ENCODE measurements around the gene HK1. TPM values are rescaled to one million over a fixed set of nuclear protein-coding genes. Genes with fewer than 3 reads are reported as not detected.
A peak's percentile ranks its signal among the peaks of the same experiment; 100 is the strongest.

HK1 gene
- 100 to 1,000 TPM in 1 of 2 donors, 10 to 100 TPM in 1; 52.1 to 105 TPM for polyA plus RNA-seq

DNA sequence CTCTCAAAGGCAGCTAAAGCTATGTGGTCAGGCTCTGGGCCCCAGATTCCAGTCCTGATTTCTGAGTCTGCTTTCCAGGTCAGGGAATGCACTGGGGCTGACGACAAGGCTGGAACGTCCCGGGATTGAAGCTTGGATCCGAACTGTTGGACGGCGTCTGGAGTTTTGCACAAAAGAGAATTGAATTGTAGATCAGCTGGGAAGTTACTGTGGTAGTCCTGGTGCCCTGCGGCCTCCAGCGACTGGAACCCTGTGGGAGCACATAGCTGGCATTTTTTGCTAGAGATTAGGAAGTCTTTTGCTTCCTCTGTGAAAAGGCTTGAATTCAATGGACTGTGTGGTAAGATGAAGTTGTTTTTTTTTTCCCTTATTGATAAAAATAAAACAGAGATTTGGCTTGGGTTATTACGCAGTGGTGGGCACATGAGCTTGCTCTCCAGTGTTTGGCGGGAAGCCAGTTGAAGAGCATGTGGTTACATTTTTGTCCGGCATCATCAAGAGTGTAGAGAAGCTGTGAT, at the start of gene HK1:
TSS of gene HK1 (plus strand) at position 51 of the 518 bp plus-strand sequence.
- no peak within 1 kb of the TSS for H3K4me3 ChIP-seq (ENCODE audit: low read depth in 1 of 2, low read length in 2 of 2)
- H3K9me3 ChIP-seq (ENCODE audit: control insufficient read depth in 2 of 2, insufficient read depth in 1 of 2, low read depth in 1 of 2, low read length in 1 of 2), result no peaks in the 10 kb centered on the region
- H3K36me3 ChIP-seq (ENCODE audit: control insufficient read depth in 2 of 2, insufficient read depth in 2 of 2, low read length in 1 of 2), result no peaks in the 10 kb centered on the region
- no peaks in the 10 kb centered on the region for H3K27me3 ChIP-seq (ENCODE audit: control insufficient read depth in 1 of 2, insufficient read depth in 2 of 2, low read length in 2 of 2)
- 65 to 67% methylated on average over 11 of the region's 11 CpGs for WGBS, 2 donors
- H3K4me1 ChIP-seq (ENCODE audit: control insufficient read depth in 2 of 2, insufficient read depth in 2 of 2, low read length in 1 of 2), result no peaks in the 10 kb centered on the region
- no peak within 1 kb of the TSS for H3K27ac ChIP-seq (ENCODE audit: low read depth in 2 of 2, low read length in 1 of 2)

- Histone ChIP-seq H3K36me3 (ENCODE audit: control insufficient read depth in 2 of 2, insufficient read depth in 2 of 2, low read length in 1 of 2) (no peaks in the 10 kb centered on the region), H3K27ac (ENCODE audit: low read depth in 2 of 2, low read length in 1 of 2) (peak overlapping the region in 1 of 2 donors; percentile 70), H3K27me3 (ENCODE audit: control insufficient read depth in 1 of 2, insufficient read depth in 2 of 2, low read length in 2 of 2) (no peaks in the 10 kb centered on the region), H3K4me3 (ENCODE audit: low read depth in 1 of 2, low read length in 2 of 2) (no peak overlapping the region), H3K4me1 (ENCODE audit: control insufficient read depth in 2 of 2, insufficient read depth in 2 of 2, low read length in 1 of 2) (peaks cover 0 to 5% of the 10 kb centered on the region in 2 donors), H3K9me3 (ENCODE audit: control insufficient read depth in 2 of 2, insufficient read depth in 1 of 2, low read depth in 1 of 2, low read length in 1 of 2) (no peaks in the 10 kb centered on the region)
- WGBS, 2 donors, result 73 to 74% methylated on average over 8 of the region's 8 CpGs
These were observed 48.7 kb upstream of the HK1 start for GRCh38 chr10:69229616-69229916.

DNA sequence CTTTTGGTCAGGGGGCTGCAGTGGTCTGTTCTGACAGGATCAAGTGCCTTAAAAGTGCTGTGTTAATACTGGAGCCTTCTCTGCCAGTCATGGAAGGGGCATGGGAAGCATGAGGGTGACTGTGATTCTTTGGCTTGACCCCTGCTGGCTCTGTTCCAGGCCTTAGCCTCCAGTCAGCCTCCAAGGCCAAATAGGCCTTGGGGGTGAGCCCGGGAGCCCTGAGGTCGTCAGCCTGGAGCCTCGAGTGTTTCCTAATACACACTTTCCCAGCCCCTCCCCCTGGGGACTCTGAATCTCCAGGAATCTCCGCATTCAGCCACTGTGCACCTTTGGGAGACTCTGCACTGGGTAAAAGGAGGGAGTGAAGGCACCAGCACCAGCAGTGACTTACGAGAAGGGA, 48.2 kb upstream of the HK1 start:
- Histone ChIP-seq H3K27me3 (ENCODE audit: control insufficient read depth in 1 of 2, insufficient read depth in 2 of 2, low read length in 2 of 2) (no peaks in the 10 kb centered on the region), H3K9me3 (ENCODE audit: control insufficient read depth in 2 of 2, insufficient read depth in 1 of 2, low read depth in 1 of 2, low read length in 1 of 2) (no peaks in the 10 kb centered on the region), H3K4me3 (ENCODE audit: low read depth in 1 of 2, low read length in 2 of 2) (no peak overlapping the region), H3K4me1 (ENCODE audit: control insufficient read depth in 2 of 2, insufficient read depth in 2 of 2, low read length in 1 of 2) (peaks cover 0 to 5% of the 10 kb centered on the region in 2 donors), H3K27ac (ENCODE audit: low read depth in 2 of 2, low read length in 1 of 2) (no peak overlapping the region), H3K36me3 (ENCODE audit: control insufficient read depth in 2 of 2, insufficient read depth in 2 of 2, low read length in 1 of 2) (no peaks in the 10 kb centered on the region)
- 64 to 65% methylated on average over 5 of the region's 5 CpGs for WGBS, 2 donors

DNA sequence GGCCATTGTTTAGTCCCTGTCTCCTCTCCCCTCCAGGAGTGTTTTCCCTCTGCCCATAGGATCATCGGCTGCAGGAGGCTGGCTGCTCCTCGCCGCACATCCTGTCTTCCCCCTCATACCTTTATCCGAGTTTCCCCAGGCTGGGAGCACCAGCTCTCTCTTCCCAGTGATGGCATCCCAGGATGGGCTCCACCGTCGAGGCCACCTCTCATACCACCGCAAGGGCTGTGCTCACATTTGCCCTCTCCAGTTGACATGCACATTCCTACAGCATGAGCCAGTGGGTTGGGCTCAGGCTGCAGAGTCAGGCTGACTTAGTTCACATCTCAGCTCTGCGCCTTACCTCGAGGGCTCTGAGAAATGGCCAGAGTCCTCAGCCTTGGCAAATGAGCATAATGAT, 46.0 kb upstream of the HK1 start:
- H3K27me3 ChIP-seq (ENCODE audit: control insufficient read depth in 1 of 2, insufficient read depth in 2 of 2, low read length in 2 of 2), result no peaks in the 10 kb centered on the region
- H3K27ac ChIP-seq (ENCODE audit: low read depth in 2 of 2, low read length in 1 of 2), result no peak overlapping the region
- H3K36me3 ChIP-seq (ENCODE audit: control insufficient read depth in 2 of 2, insufficient read depth in 2 of 2, low read length in 1 of 2), result no peaks in the 10 kb centered on the region
- H3K9me3 ChIP-seq (ENCODE audit: control insufficient read depth in 2 of 2, insufficient read depth in 1 of 2, low read depth in 1 of 2, low read length in 1 of 2), result no peaks in the 10 kb centered on the region
- peaks cover 0 to 5% of the 10 kb centered on the region in 2 donors for H3K4me1 ChIP-seq (ENCODE audit: control insufficient read depth in 2 of 2, insufficient read depth in 2 of 2, low read length in 1 of 2)
- no peak overlapping the region for H3K4me3 ChIP-seq (ENCODE audit: low read depth in 1 of 2, low read length in 2 of 2)
- WGBS, 2 donors, result 73 to 77% methylated on average over 9 of the region's 9 CpGs

- Histone ChIP-seq H3K27me3 (ENCODE audit: control insufficient read depth in 1 of 2, insufficient read depth in 2 of 2, low read length in 2 of 2) (no peaks in the 10 kb centered on the region), H3K4me3 (ENCODE audit: low read depth in 1 of 2, low read length in 2 of 2) (no peak overlapping the region), H3K9me3 (ENCODE audit: control insufficient read depth in 2 of 2, insufficient read depth in 1 of 2, low read depth in 1 of 2, low read length in 1 of 2) (no peaks in the 10 kb centered on the region), H3K36me3 (ENCODE audit: control insufficient read depth in 2 of 2, insufficient read depth in 2 of 2, low read length in 1 of 2) (no peaks in the 10 kb centered on the region), H3K27ac (ENCODE audit: low read depth in 2 of 2, low read length in 1 of 2) (no peak overlapping the region), H3K4me1 (ENCODE audit: control insufficient read depth in 2 of 2, insufficient read depth in 2 of 2, low read length in 1 of 2) (peaks cover 0 to 5% of the 10 kb centered on the region in 2 donors)
- WGBS, 2 donors, result 74 to 86% methylated on average over 22 of the region's 22 CpGs
These were observed 45.4 kb upstream of the HK1 start for GRCh38 chr10:69232736-69233480.

DNA sequence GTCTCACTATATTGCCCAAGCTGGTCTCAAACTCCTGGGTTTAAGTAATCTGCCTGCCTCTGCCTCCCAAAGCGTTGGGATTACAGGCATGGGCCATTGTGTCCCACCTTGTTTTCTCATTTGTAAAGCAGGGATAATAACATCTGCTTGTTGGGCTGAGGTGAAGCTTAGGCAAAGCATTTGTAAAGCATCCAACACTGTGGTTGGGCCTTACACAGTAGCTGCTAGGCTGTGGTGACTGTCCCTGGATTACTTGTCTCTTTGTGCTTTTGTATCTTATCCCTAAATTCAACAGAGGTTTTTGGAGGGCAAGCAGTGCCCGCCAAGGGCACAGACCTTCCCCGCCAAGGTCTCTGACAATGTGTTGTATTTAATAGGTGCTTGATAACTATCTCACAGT, 43.8 kb upstream of the HK1 start:
- peaks cover 0 to 5% of the 10 kb centered on the region in 2 donors for H3K4me1 ChIP-seq (ENCODE audit: control insufficient read depth in 2 of 2, insufficient read depth in 2 of 2, low read length in 1 of 2)
- H3K27ac ChIP-seq (ENCODE audit: low read depth in 2 of 2, low read length in 1 of 2), result no peak overlapping the region
- H3K9me3 ChIP-seq (ENCODE audit: control insufficient read depth in 2 of 2, insufficient read depth in 1 of 2, low read depth in 1 of 2, low read length in 1 of 2), result no peaks in the 10 kb centered on the region
- no peaks in the 10 kb centered on the region for H3K36me3 ChIP-seq (ENCODE audit: control insufficient read depth in 2 of 2, insufficient read depth in 2 of 2, low read length in 1 of 2)
- no peak overlapping the region for H3K4me3 ChIP-seq (ENCODE audit: low read depth in 1 of 2, low read length in 2 of 2)
- 92 to 98% methylated on average over 3 of the region's 3 CpGs for WGBS, 2 donors
- H3K27me3 ChIP-seq (ENCODE audit: control insufficient read depth in 1 of 2, insufficient read depth in 2 of 2, low read length in 2 of 2), result no peaks in the 10 kb centered on the region

DNA sequence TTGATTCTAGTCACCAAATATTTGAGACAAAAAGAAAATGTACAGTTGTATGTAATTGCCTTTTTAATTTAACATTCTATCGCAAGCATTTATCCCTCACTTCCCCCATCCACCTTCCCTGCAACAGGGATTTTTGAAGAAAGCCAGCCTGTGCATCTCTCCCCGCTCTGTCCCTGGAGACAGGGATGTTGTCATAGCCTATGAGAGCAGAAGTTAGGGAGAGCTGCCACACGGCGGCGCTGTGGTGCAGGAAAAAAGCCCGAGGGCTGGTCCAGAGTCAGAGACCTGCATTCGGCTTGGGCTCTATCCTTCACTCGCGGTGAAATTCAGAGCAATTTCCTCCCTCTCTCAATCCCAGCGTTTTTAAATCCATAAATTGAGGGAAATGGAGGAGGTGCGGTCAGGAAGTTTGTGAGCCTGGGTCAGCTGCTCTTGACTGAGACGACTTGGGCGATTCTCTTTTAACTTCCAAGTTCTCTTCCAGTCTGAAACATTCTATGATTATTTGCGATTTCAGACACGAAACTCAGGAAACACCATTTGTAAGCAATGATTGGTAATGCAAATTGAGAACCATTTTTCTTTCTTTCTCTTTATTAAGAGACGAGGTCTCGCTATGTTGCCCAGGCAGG, 40.7 kb upstream of the HK1 start:
- peaks cover 0 to 7% of the 10 kb centered on the region in 2 donors for H3K4me1 ChIP-seq (ENCODE audit: control insufficient read depth in 2 of 2, insufficient read depth in 2 of 2, low read length in 1 of 2)
- WGBS, 2 donors, result 21 to 23% methylated on average over 17 of the region's 17 CpGs
- H3K4me3 ChIP-seq (ENCODE audit: low read depth in 1 of 2, low read length in 2 of 2), result no peak overlapping the region
- H3K9me3 ChIP-seq (ENCODE audit: control insufficient read depth in 2 of 2, insufficient read depth in 1 of 2, low read depth in 1 of 2, low read length in 1 of 2), result no peaks in the 10 kb centered on the region
- no peak overlapping the region for H3K27ac ChIP-seq (ENCODE audit: low read depth in 2 of 2, low read length in 1 of 2)
- no peaks in the 10 kb centered on the region for H3K36me3 ChIP-seq (ENCODE audit: control insufficient read depth in 2 of 2, insufficient read depth in 2 of 2, low read length in 1 of 2)
- H3K27me3 ChIP-seq (ENCODE audit: control insufficient read depth in 1 of 2, insufficient read depth in 2 of 2, low read length in 2 of 2), result no peaks in the 10 kb centered on the region

- no peaks in the 10 kb centered on the region for H3K9me3 ChIP-seq (ENCODE audit: control insufficient read depth in 2 of 2, insufficient read depth in 1 of 2, low read depth in 1 of 2, low read length in 1 of 2)
- no peaks in the 10 kb centered on the region for H3K36me3 ChIP-seq (ENCODE audit: control insufficient read depth in 2 of 2, insufficient read depth in 2 of 2, low read length in 1 of 2)
- WGBS, 2 donors, result 81 to 82% methylated on average over 5 of the region's 5 CpGs
- H3K4me1 ChIP-seq (ENCODE audit: control insufficient read depth in 2 of 2, insufficient read depth in 2 of 2, low read length in 1 of 2), result peaks cover 0 to 7% of the 10 kb centered on the region in 2 donors
- H3K4me3 ChIP-seq (ENCODE audit: low read depth in 1 of 2, low read length in 2 of 2), result no peak overlapping the region
- H3K27me3 ChIP-seq (ENCODE audit: control insufficient read depth in 1 of 2, insufficient read depth in 2 of 2, low read length in 2 of 2), result no peaks in the 10 kb centered on the region
- no peak overlapping the region for H3K27ac ChIP-seq (ENCODE audit: low read depth in 2 of 2, low read length in 1 of 2)
These were observed 39.2 kb upstream of the HK1 start for GRCh38 chr10:69239136-69239535.

GRCh38 chr10:69239816-69240434, 38.4 kb upstream of the HK1 start:
- H3K4me3 ChIP-seq (ENCODE audit: low read depth in 1 of 2, low read length in 2 of 2), result no peak overlapping the region
- H3K9me3 ChIP-seq (ENCODE audit: control insufficient read depth in 2 of 2, insufficient read depth in 1 of 2, low read depth in 1 of 2, low read length in 1 of 2), result no peaks in the 10 kb centered on the region
- H3K27ac ChIP-seq (ENCODE audit: low read depth in 2 of 2, low read length in 1 of 2), result no peak overlapping the region
- 69 to 70% methylated on average over 6 of the region's 6 CpGs for WGBS, 2 donors
- no peaks in the 10 kb centered on the region for H3K36me3 ChIP-seq (ENCODE audit: control insufficient read depth in 2 of 2, insufficient read depth in 2 of 2, low read length in 1 of 2)
- H3K27me3 ChIP-seq (ENCODE audit: control insufficient read depth in 1 of 2, insufficient read depth in 2 of 2, low read length in 2 of 2), result no peaks in the 10 kb centered on the region
- H3K4me1 ChIP-seq (ENCODE audit: control insufficient read depth in 2 of 2, insufficient read depth in 2 of 2, low read length in 1 of 2), result peaks cover 0 to 7% of the 10 kb centered on the region in 2 donors
